ENCODE data around the gene GAS7. TPM values are rescaled to one million over a fixed set of nuclear protein-coding genes. Genes with fewer than 3 reads are reported as not detected.
A peak's percentile ranks its signal among the peaks of the same experiment; 100 is the strongest.

Gene GAS7
- total and polyA plus RNA-seq, 8 donors: 4.1 to 185 (median 30.5) TPM

DNA sequence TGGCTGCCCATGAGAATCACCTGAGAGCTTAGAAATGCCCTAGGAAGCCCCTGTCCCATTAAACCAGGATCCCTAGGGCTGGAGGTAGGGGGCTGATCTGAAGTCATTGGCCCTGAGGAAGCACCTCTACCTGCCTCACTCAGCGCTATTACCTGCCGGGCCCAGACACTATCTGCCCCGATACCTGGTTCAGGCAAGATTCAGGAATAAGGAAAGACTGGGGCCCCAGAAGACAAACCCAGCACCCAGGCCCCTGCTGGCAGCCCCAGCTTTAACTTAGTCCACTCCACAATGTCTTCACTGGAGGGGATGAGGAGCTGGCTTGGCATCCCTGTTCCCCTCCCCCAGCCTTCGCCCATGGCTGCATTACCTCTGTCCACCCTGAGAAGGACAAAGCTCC, 126.3 kb downstream of the GAS7 start:
- intact Hi-C loops (cut with DNase I; ENCODE audit: low total_unique reads): no loop called here
- Histone ChIP-seq H3K27ac (no peak overlapping the region), H3K27me3 (no peaks in the 10 kb centered on the region), H3K9me3 (no peaks in the 10 kb centered on the region), H3K4me1 (no peaks in the 10 kb centered on the region), H3K4me3 (no peak overlapping the region), H3K36me3 (no peaks in the 10 kb centered on the region)
- no peak for DNase-seq
- no peak for TF ChIP-seq EP300 (IDR thresholded peaks at IDR 0.05)
- no peak for TF ChIP-seq POLR2A (IDR thresholded peaks at IDR 0.05)
- TF ChIP-seq CTCF (IDR thresholded peaks at IDR 0.05): no peak
- no peak for TF ChIP-seq POLR2AphosphoS5 (IDR thresholded peaks at IDR 0.05)
- WGBS, 5 donors: 91 to 100% (median 98%) methylated on average over 4 of the region's 4 CpGs

DNA sequence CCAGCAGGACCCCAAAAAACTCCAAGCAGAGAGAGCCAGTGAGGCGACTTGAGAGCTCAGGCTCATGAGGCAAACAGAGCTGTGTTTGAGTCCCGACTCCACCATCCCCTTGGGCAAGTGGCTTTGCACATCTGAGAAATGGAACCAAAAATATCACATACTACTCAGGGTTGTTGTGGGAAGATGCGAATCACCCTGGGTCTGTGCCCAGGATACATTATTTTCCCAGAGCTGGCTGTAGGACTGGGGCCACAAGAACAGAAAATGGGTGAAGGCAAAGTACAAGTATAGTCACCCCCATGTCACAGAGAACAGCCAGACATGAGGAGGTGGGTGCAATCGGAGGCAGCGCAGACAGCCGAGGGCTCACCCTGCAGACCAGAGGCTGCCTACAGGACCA, 127.3 kb downstream of the GAS7 start:
- no peak overlapping the region for H3K4me3 ChIP-seq
- DNase-seq: no peak
- WGBS, 5 donors: 87 to 94% (median 88%) methylated on average over 5 to 6 of the region's 6 CpGs
- no peak overlapping the region for H3K27ac ChIP-seq
- no peaks in the 10 kb centered on the region for H3K9me3 ChIP-seq
- H3K4me1 ChIP-seq: no peaks in the 10 kb centered on the region
- H3K27me3 ChIP-seq: no peaks in the 10 kb centered on the region
- no peaks in the 10 kb centered on the region for H3K36me3 ChIP-seq
- no peak for TF ChIP-seq CTCF (IDR thresholded peaks at IDR 0.05)
- no peak for TF ChIP-seq POLR2A (IDR thresholded peaks at IDR 0.05)
- TF ChIP-seq EP300 (IDR thresholded peaks at IDR 0.05): no peak
- no peak for TF ChIP-seq POLR2AphosphoS5 (IDR thresholded peaks at IDR 0.05)
- intact Hi-C loops (cut with DNase I; ENCODE audit: low total_unique reads): no loop called here

- 75 to 91% (median 82%) methylated on average over 3 of the region's 3 CpGs for WGBS, 5 donors
- H3K27me3 ChIP-seq: no peaks in the 10 kb centered on the region
- DNase-seq: no peak
- intact Hi-C loops (cut with DNase I; ENCODE audit: low total_unique reads): no loop called here
- no peak for TF ChIP-seq EP300 (IDR thresholded peaks at IDR 0.05)
- TF ChIP-seq CTCF (IDR thresholded peaks at IDR 0.05): no peak
- no peak for TF ChIP-seq POLR2A (IDR thresholded peaks at IDR 0.05)
- TF ChIP-seq POLR2AphosphoS5 (IDR thresholded peaks at IDR 0.05): no peak
- H3K9me3 ChIP-seq: peaks cover 0 to under 1% (median under 1%) of the 10 kb centered on the region in 4 donors
- no peaks in the 10 kb centered on the region for H3K36me3 ChIP-seq
- no peak overlapping the region for H3K27ac ChIP-seq
- H3K4me1 ChIP-seq: no peaks in the 10 kb centered on the region
- H3K4me3 ChIP-seq: no peak overlapping the region
Observed at GRCh38 chr17:10070690-10071089, 127.7 kb downstream of the GAS7 start.

- DNase-seq: peak in 1 of 2 donors; percentile 47
- intact Hi-C loops (cut with DNase I; ENCODE audit: low total_unique reads): no loop called here
- Histone ChIP-seq H3K27me3 (no peaks in the 10 kb centered on the region), H3K9me3 (peaks cover 0 to 7% (median 4%) of the 10 kb centered on the region in 4 donors), H3K36me3 (no peaks in the 10 kb centered on the region), H3K4me3 (no peak overlapping the region), H3K27ac (peak overlapping the region in 1 of 5 donors; percentile 42), H3K4me1 (no peaks in the 10 kb centered on the region)
- TF ChIP-seq EP300 (IDR thresholded peaks at IDR 0.05): no peak
- no peak for TF ChIP-seq CTCF (IDR thresholded peaks at IDR 0.05)
- TF ChIP-seq POLR2A (IDR thresholded peaks at IDR 0.05): no peak
- TF ChIP-seq POLR2AphosphoS5 (IDR thresholded peaks at IDR 0.05): no peak
- 61 to 81% (median 74%) methylated on average over 5 of the region's 5 CpGs for WGBS, 5 donors
Observed at GRCh38 chr17:10069301-10069700, 129.1 kb downstream of the GAS7 start.

All from stomach (tissue), 9 donors.